HG03139 (cell line): ENCODE data around the gene LAPTM5.
"Not testable (repeated sequence)": the region's sequence is repeated elsewhere in the genome, so short reads cannot be mapped to it uniquely, and the experiment has no call there.

Experiments used
- ATAC-seq: cut with Tn5 transposase; IDR thresholded peaks from one replicate; pipeline ENCODE4 v1.9.1; 2021; ENCODE audit not compliant: unreplicated experiment

Gene LAPTM5

GRCh38 chr1:30698401-30698981 lies 59.1 kb downstream of the LAPTM5 start:
- ATAC-seq = no peak

GRCh38 chr1:30697571-30698376 lies 59.8 kb downstream of the LAPTM5 start:
- no peak for ATAC-seq

GRCh38 chr1:30696831-30697230 lies 60.7 kb downstream of the LAPTM5 start:
- ATAC-seq = no peak

- no peak for ATAC-seq
These were observed 62.1 kb downstream of the LAPTM5 start for GRCh38 chr1:30695439-30695841.

GRCh38 chr1:30694280-30695175 lies 63.0 kb downstream of the LAPTM5 start:
- ATAC-seq = no peak

GRCh38 chr1:30693822-30694221 lies 63.8 kb downstream of the LAPTM5 start:
- ATAC-seq = no peak

- no peak for ATAC-seq
These were observed 64.2 kb downstream of the LAPTM5 start for GRCh38 chr1:30693366-30693765.

GRCh38 chr1:30692948-30693301 lies 64.6 kb downstream of the LAPTM5 start:
- ATAC-seq = no peak

GRCh38 chr1:30692201-30692947 lies 65.2 kb downstream of the LAPTM5 start:
- no peak for ATAC-seq

- ATAC-seq = no peak
These were observed 66.1 kb downstream of the LAPTM5 start for GRCh38 chr1:30691480-30691879.

GRCh38 chr1:30689901-30690645 lies 67.5 kb downstream of the LAPTM5 start:
- ATAC-seq = no peak

- ATAC-seq = no peak
These were observed 68.4 kb downstream of the LAPTM5 start for GRCh38 chr1:30688920-30689794.

- not testable (repeated sequence) for ATAC-seq
These were observed 69.1 kb downstream of the LAPTM5 start for GRCh38 chr1:30688516-30688915.

- ATAC-seq = no peak
These were observed 69.7 kb downstream of the LAPTM5 start for GRCh38 chr1:30687886-30688285.

- ATAC-seq = no peak
These were observed 71.2 kb downstream of the LAPTM5 start for GRCh38 chr1:30686236-30686935.

- no peak for ATAC-seq
These were observed 71.8 kb downstream of the LAPTM5 start for GRCh38 chr1:30685796-30686165.

- no peak for ATAC-seq
These were observed 72.4 kb downstream of the LAPTM5 start for GRCh38 chr1:30684881-30685795.

GRCh38 chr1:30684259-30684658 lies 73.3 kb downstream of the LAPTM5 start:
- no peak for ATAC-seq
